Measurements from ENCODE around the gene PAX3. TPM values are rescaled to one million over a fixed set of nuclear protein-coding genes. Genes with fewer than 3 reads are reported as not detected.

The PAX3 gene
- total RNA-seq, 1 experiment from 2014 or later = not detected

DNA sequence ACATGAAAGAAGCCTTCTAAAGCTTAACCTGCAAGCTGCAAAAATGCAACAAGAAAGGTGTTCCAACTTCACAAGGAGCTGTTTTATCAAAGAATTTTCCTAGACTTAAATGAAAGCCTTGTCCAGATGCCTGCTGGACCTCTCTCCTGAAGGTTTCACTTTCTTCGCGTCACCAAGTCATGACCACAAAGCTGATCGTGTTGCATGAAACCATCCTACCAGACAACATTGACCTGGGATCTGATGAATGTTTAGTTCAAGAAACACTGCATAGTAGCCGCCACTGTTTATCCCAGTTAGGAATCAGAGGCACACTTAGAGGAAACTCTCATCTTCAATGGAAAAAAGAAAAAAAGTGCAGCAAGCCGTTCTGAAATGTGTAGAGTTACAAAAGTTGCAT, 26.9 kb downstream of the PAX3 start:
- H3K4me3 Mint-ChIP-seq = no peak overlapping the region

DNA sequence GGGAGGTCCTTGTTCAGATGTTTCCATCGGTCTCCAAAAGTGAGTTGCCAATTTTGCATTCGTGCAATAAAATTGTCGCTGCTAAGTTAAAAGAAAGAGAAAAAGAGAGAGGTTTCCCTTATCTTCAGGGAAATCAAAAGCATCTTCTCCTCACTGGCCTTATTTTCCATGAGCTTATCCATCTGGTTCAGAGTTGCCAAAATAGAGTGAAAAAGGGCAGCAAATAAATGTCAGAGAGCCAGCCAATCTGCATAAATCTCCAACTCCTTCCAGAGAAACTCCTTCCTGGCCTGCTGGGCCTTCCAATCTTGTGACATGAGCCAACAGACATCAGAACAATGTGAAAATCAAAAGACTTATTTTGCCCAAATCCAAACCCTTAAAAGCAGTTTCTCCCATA, 28.4 kb downstream of the PAX3 start:
- no peaks in the 10 kb centered on the region for H3K36me3 Mint-ChIP-seq
- no peak overlapping the region for H3K4me3 Mint-ChIP-seq
- CTCF ChIA-PET = no interaction called here
- DNase-seq (ENCODE audit: low spot score) (no peak), ATAC-seq (no peak)
- no peak overlapping the region for H3K27ac Mint-ChIP-seq
- H3K9me3 Mint-ChIP-seq = no peaks in the 10 kb centered on the region
- H3K4me1 Mint-ChIP-seq = peaks cover 37% of the 10 kb centered on the region
- POLR2A ChIA-PET = no interaction called here
- peaks cover 70% of the 10 kb centered on the region for H3K27me3 Mint-ChIP-seq (ENCODE audit: low read depth)
- TF ChIP-seq GABPB1 (CRISPR knock-in tag; IDR thresholded peaks at IDR 0.05) (no peak), HMGA2 (CRISPR knock-in tag; IDR thresholded peaks at IDR 0.05) (no peak), TEAD1 (CRISPR knock-in tag; IDR thresholded peaks at IDR 0.05) (no peak), CREB1 (CRISPR knock-in tag; IDR thresholded peaks at IDR 0.05) (no peak), SMAD4 (CRISPR knock-in tag; IDR thresholded peaks at IDR 0.05) (no peak), NR1H2 (CRISPR knock-in tag; IDR thresholded peaks at IDR 0.05) (no peak), IRF2 (CRISPR knock-in tag; IDR thresholded peaks at IDR 0.05; ENCODE audit: borderline replicate concordance, low read depth) (no peak), ZNF232 (CRISPR knock-in tag; IDR thresholded peaks at IDR 0.05) (no peak)
- TF ChIP-seq, protein P1, sequence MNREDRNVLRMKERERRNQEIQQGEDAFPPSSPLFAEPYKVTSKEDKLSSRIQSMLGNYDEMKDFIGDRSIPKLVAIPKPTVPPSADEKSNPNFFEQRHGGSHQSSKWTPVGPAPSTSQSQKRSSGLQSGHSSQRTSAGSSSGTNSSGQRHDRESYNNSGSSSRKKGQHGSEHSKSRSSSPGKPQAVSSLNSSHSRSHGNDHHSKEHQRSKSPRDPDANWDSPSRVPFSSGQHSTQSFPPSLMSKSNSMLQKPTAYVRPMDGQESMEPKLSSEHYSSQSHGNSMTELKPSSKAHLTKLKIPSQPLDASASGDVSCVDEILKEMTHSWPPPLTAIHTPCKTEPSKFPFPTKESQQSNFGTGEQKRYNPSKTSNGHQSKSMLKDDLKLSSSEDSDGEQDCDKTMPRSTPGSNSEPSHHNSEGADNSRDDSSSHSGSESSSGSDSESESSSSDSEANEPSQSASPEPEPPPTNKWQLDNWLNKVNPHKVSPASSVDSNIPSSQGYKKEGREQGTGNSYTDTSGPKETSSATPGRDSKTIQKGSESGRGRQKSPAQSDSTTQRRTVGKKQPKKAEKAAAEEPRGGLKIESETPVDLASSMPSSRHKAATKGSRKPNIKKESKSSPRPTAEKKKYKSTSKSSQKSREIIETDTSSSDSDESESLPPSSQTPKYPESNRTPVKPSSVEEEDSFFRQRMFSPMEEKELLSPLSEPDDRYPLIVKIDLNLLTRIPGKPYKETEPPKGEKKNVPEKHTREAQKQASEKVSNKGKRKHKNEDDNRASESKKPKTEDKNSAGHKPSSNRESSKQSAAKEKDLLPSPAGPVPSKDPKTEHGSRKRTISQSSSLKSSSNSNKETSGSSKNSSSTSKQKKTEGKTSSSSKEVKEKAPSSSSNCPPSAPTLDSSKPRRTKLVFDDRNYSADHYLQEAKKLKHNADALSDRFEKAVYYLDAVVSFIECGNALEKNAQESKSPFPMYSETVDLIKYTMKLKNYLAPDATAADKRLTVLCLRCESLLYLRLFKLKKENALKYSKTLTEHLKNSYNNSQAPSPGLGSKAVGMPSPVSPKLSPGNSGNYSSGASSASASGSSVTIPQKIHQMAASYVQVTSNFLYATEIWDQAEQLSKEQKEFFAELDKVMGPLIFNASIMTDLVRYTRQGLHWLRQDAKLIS (CRISPR knock-in tag; IDR thresholded peaks at IDR 0.05; ENCODE audit: borderline replicate concordance) = no peak
- TF ChIP-seq, protein P2, sequence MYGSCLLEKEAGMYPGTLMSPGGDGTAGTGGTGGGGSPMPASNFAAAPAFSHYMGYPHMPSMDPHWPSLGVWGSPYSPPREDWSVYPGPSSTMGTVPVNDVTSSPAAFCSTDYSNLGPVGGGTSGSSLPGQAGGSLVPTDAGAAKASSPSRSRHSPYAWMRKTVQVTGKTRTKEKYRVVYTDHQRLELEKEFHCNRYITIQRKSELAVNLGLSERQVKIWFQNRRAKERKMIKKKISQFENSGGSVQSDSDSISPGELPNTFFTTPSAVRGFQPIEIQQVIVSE (CRISPR knock-in tag; IDR thresholded peaks at IDR 0.05; ENCODE audit: borderline replicate concordance) = no peak

More for the DNA sequence above, 26.9 kb downstream of the PAX3 start:
- Mint-ChIP-seq H3K36me3 (no peaks in the 10 kb centered on the region), H3K9me3 (no peaks in the 10 kb centered on the region), H3K27me3 (ENCODE audit: low read depth) (peaks cover 72% of the 10 kb centered on the region), H3K4me1 (peaks cover 37% of the 10 kb centered on the region), H3K27ac (no peak overlapping the region)
- POLR2A ChIA-PET = interaction anchor here (0.7 kb wide), 1 partner anchor 14 kb away, joined by 3 read pairs; no protein-coding TSS in a partner anchor
- TF ChIP-seq MXD4 (CRISPR knock-in tag; IDR thresholded peaks at IDR 0.05; ENCODE audit: borderline replicate concordance) = no peak
- no peak for TF ChIP-seq JUN (CRISPR knock-in tag; IDR thresholded peaks at IDR 0.05)
- TF ChIP-seq, protein P3, sequence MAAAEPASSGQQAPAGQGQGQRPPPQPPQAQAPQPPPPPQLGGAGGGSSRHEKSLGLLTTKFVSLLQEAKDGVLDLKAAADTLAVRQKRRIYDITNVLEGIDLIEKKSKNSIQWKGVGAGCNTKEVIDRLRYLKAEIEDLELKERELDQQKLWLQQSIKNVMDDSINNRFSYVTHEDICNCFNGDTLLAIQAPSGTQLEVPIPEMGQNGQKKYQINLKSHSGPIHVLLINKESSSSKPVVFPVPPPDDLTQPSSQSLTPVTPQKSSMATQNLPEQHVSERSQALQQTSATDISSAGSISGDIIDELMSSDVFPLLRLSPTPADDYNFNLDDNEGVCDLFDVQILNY (CRISPR knock-in tag; IDR thresholded peaks at IDR 0.05) = no peak
- no peak for TF ChIP-seq HMGA2 (CRISPR knock-in tag; IDR thresholded peaks at IDR 0.05)
- TF ChIP-seq, protein P4, sequence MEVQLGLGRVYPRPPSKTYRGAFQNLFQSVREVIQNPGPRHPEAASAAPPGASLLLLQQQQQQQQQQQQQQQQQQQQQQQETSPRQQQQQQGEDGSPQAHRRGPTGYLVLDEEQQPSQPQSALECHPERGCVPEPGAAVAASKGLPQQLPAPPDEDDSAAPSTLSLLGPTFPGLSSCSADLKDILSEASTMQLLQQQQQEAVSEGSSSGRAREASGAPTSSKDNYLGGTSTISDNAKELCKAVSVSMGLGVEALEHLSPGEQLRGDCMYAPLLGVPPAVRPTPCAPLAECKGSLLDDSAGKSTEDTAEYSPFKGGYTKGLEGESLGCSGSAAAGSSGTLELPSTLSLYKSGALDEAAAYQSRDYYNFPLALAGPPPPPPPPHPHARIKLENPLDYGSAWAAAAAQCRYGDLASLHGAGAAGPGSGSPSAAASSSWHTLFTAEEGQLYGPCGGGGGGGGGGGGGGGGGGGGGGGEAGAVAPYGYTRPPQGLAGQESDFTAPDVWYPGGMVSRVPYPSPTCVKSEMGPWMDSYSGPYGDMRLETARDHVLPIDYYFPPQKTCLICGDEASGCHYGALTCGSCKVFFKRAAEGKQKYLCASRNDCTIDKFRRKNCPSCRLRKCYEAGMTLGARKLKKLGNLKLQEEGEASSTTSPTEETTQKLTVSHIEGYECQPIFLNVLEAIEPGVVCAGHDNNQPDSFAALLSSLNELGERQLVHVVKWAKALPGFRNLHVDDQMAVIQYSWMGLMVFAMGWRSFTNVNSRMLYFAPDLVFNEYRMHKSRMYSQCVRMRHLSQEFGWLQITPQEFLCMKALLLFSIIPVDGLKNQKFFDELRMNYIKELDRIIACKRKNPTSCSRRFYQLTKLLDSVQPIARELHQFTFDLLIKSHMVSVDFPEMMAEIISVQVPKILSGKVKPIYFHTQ (CRISPR knock-in tag; IDR thresholded peaks at IDR 0.05) = no peak
- TF ChIP-seq, protein P5, sequence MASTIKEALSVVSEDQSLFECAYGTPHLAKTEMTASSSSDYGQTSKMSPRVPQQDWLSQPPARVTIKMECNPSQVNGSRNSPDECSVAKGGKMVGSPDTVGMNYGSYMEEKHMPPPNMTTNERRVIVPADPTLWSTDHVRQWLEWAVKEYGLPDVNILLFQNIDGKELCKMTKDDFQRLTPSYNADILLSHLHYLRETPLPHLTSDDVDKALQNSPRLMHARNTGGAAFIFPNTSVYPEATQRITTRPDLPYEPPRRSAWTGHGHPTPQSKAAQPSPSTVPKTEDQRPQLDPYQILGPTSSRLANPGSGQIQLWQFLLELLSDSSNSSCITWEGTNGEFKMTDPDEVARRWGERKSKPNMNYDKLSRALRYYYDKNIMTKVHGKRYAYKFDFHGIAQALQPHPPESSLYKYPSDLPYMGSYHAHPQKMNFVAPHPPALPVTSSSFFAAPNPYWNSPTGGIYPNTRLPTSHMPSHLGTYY (CRISPR knock-in tag; IDR thresholded peaks at IDR 0.05) = no peak
- TF ChIP-seq, protein P6, sequence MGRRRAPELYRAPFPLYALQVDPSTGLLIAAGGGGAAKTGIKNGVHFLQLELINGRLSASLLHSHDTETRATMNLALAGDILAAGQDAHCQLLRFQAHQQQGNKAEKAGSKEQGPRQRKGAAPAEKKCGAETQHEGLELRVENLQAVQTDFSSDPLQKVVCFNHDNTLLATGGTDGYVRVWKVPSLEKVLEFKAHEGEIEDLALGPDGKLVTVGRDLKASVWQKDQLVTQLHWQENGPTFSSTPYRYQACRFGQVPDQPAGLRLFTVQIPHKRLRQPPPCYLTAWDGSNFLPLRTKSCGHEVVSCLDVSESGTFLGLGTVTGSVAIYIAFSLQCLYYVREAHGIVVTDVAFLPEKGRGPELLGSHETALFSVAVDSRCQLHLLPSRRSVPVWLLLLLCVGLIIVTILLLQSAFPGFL (CRISPR knock-in tag; IDR thresholded peaks at IDR 0.05; ENCODE audit: borderline replicate concordance) = no peak
- no peak for TF ChIP-seq ZNF263 (CRISPR knock-in tag; IDR thresholded peaks at IDR 0.05; ENCODE audit: low read depth)
- TF ChIP-seq, protein P7, sequence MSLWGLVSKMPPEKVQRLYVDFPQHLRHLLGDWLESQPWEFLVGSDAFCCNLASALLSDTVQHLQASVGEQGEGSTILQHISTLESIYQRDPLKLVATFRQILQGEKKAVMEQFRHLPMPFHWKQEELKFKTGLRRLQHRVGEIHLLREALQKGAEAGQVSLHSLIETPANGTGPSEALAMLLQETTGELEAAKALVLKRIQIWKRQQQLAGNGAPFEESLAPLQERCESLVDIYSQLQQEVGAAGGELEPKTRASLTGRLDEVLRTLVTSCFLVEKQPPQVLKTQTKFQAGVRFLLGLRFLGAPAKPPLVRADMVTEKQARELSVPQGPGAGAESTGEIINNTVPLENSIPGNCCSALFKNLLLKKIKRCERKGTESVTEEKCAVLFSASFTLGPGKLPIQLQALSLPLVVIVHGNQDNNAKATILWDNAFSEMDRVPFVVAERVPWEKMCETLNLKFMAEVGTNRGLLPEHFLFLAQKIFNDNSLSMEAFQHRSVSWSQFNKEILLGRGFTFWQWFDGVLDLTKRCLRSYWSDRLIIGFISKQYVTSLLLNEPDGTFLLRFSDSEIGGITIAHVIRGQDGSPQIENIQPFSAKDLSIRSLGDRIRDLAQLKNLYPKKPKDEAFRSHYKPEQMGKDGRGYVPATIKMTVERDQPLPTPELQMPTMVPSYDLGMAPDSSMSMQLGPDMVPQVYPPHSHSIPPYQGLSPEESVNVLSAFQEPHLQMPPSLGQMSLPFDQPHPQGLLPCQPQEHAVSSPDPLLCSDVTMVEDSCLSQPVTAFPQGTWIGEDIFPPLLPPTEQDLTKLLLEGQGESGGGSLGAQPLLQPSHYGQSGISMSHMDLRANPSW (CRISPR knock-in tag; conservative IDR thresholded peaks at IDR 0.05; ENCODE audit: low read depth) = no peak
- DNase-seq (ENCODE audit: low spot score) (no peak), ATAC-seq (no peak)
- CTCF ChIA-PET = interaction anchor here (0.6 kb wide), 1 partner anchor 27 kb away, joined by 3 read pairs; the partner anchor contains the start of gene PAX3

Data from WTC11 (cell line).